Liver (tissue), 9 donors: ENCODE data around the gene TECTB. TPM values are rescaled to one million over a fixed set of nuclear protein-coding genes. Genes with fewer than 3 reads are reported as not detected.

ENCODE experiments used
- DNase-seq: peaks from one replicate; pipeline ENCODE4 v3.0.0-alpha.2; 2017; ENCODE audit warnings: low spot score
- H3K27ac ChIP-seq, 2 donors: one replicate each; pipeline ENCODE4 v1.7.0; 2013; ENCODE audit warnings: inconsistent platforms in 2 of 2, low read length in 2 of 2, control low read depth in 1 of 2, low read depth in 1 of 2, mild to moderate bottlenecking in 1 of 2
- H3K27me3 ChIP-seq, 4 donors: one replicate each; pipeline versions ENCODE4 v1.6.1 to v1.7.0; 2013; ENCODE audit warnings: low read length in 3 of 4, inconsistent platforms in 1 of 4, mild to moderate bottlenecking in 1 of 4, moderate library complexity in 1 of 4; ENCODE audit not compliant: control insufficient read depth in 4 of 4, insufficient read depth in 4 of 4
- H3K36me3 ChIP-seq, 4 donors: one replicate each; pipeline versions ENCODE4 v1.6.1 to v1.7.0; 2013; ENCODE audit warnings: low read length in 3 of 4, mild to moderate bottlenecking in 3 of 4, low read depth in 1 of 4, moderate library complexity in 1 of 4; ENCODE audit not compliant: control insufficient read depth in 4 of 4, insufficient read depth in 3 of 4
- H3K4me1 ChIP-seq, 4 donors: one replicate each; pipeline versions ENCODE4 v1.6.1 to v1.7.0; 2013; ENCODE audit warnings: low read length in 3 of 4, mild to moderate bottlenecking in 3 of 4, moderate library complexity in 1 of 4; ENCODE audit not compliant: control insufficient read depth in 4 of 4, insufficient read depth in 4 of 4
- H3K4me3 ChIP-seq, 3 donors: one replicate each; pipeline versions ENCODE4 v1.6.1 to v1.7.0; 2013; ENCODE audit warnings: low read length in 3 of 3, control low read depth in 1 of 3, low read depth in 1 of 3, mild to moderate bottlenecking in 1 of 3
- H3K9ac ChIP-seq, 2 donors: one replicate each; pipeline ENCODE4 v1.7.0; 2013; ENCODE audit warnings: low read length in 2 of 2, mild to moderate bottlenecking in 2 of 2, moderate library complexity in 2 of 2, control low read depth in 1 of 2, low read depth in 1 of 2
- H3K9me3 ChIP-seq, 4 donors: one replicate each; pipeline versions ENCODE4 v1.6.1 to v1.7.0; 2013; ENCODE audit warnings: low read length in 3 of 4; ENCODE audit not compliant: control insufficient read depth in 4 of 4
- EGR1 ChIP-seq, 2 donors: IDR thresholded peaks; 2 replicates each; pipeline ENCODE4 v1.6.1; 2016 to 2018; ENCODE audit warnings: antibody characterized with exemption in 2 of 2, low read depth in 2 of 2
- FOXA1 ChIP-seq: IDR thresholded peaks from 2 replicates; pipeline ENCODE4 v1.6.1; 2016; ENCODE audit warnings: antibody characterized with exemption
- FOXA2 ChIP-seq: IDR thresholded peaks from 2 replicates; pipeline ENCODE4 v1.6.1; 2016; ENCODE audit warnings: antibody characterized with exemption
- HNF4A ChIP-seq, 2 donors: conservative IDR thresholded peaks; 2 replicates each; pipeline ENCODE4 v1.6.1; 2016; ENCODE audit warnings: antibody characterized with exemption in 2 of 2, mild to moderate bottlenecking in 2 of 2
- JUND ChIP-seq, 2 donors: IDR thresholded peaks; 2 replicates each; pipeline ENCODE4 v1.6.1; 2016; ENCODE audit warnings: antibody characterized with exemption in 2 of 2
- NR2F2 ChIP-seq: IDR thresholded peaks from 2 replicates; pipeline ENCODE4 v1.6.1; 2016; ENCODE audit warnings: antibody characterized with exemption
- RAD21 ChIP-seq, 2 donors: IDR thresholded peaks; 2 replicates each; pipeline ENCODE4 v1.6.1; 2016; ENCODE audit warnings: antibody characterized with exemption in 2 of 2, mild to moderate bottlenecking in 2 of 2
- RXRA ChIP-seq, 2 donors: IDR thresholded peaks; 2 replicates each; pipeline ENCODE4 v1.6.1; 2017 to 2018; ENCODE audit warnings: antibody characterized with exemption in 2 of 2, mild to moderate bottlenecking in 1 of 2
- SP1 ChIP-seq: IDR thresholded peaks from 2 replicates; pipeline ENCODE4 v1.6.1; 2018; ENCODE audit warnings: antibody characterized with exemption, mild to moderate bottlenecking
- TAF1 ChIP-seq: conservative IDR thresholded peaks from 2 replicates; pipeline ENCODE4 v1.6.1; 2016; ENCODE audit warnings: antibody characterized with exemption, mild to moderate bottlenecking
- YY1 ChIP-seq: IDR thresholded peaks from 2 replicates; pipeline ENCODE4 v1.6.1; 2016; ENCODE audit warnings: antibody characterized with exemption, mild to moderate bottlenecking
- WGBS: extraction: QIAGEN DNeasy Blood & Tissue Kit; methylation state at CpG from one replicate; pipeline ENCODE4 v1.1.7; 2013; 5-methylcytosine and 5-hydroxymethylcytosine counted together
- polyA plus RNA-seq, 2 donors: library from polyadenylated mRNA; stranded (reverse) in 1 of 2; unstranded in 1 of 2; fragments of 200-250 nt in 1 of 2; fragments of >200 nt in 1 of 2; fragmentation: Nextera tagmentation in 1 of 2; extraction: Ambion mirVana in 1 of 2; gene quantifications; one replicate each; pipeline versions ENCODE4 v1.2.1 to v1.2.3, GENCODE V29; 2013 to 2015
- total RNA-seq, 2 donors: library from RNA; depleted of rRNA; stranded (reverse); fragments of >200 nt; gene quantifications; one replicate each; pipeline ENCODE4 v1.2.3, GENCODE V29; 2014
- TF ChIP-seq, protein P1 (sequence below): IDR thresholded peaks from 2 replicates; pipeline ENCODE4 v1.6.1; 2016; ENCODE audit warnings: antibody characterized with exemption, mild to moderate bottlenecking
- TF ChIP-seq, protein P2 (sequence below): IDR thresholded peaks from 2 replicates; pipeline ENCODE4 v1.6.1; 2016; ENCODE audit warnings: antibody characterized with exemption
- TF ChIP-seq, protein P3 (sequence below): IDR thresholded peaks from 2 replicates; pipeline ENCODE4 v1.6.1; 2016; ENCODE audit warnings: antibody characterized with exemption
- TF ChIP-seq, protein P4 (sequence below): fragments of 150-350 bp; IDR thresholded peaks from 2 replicates; pipeline ENCODE4 v1.5.1; 2017; ENCODE audit warnings: improper control_type of control experiment, low read depth, low read length; ENCODE audit not compliant: missing input control
- TF ChIP-seq, protein P5 (sequence below): IDR thresholded peaks from 2 replicates; pipeline ENCODE4 v1.6.1; 2016; ENCODE audit warnings: antibody characterized with exemption
- donor health status: healthy.
- donor health status: healthy.
- donor health status: healthy.
- donor health status: healthy.
- donor health status: healthy.

The TECTB gene
- total and polyA plus RNA-seq, 4 donors = 0.05 to 0.44 (median 0.08) TPM

DNA sequence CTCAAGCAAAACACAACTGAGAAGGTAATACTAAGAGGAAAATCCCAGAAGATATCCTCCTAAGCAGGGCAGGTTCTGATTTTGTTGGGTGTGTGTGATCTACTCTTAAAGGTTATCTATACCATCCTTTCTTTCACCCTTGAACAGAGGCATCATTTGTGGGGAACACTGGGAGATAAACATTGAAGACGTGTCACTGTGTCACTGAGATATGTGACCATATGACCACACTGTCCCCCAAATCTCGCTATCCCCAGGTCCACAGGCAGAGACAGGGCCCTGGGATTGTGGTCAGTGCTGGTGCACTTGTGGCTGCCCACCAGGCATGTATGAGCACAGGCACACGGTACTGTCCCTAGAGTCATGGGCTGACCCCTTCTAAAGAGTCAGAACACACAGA is 30.0 kb downstream of the TECTB start (continued):
- TF ChIP-seq, protein P1, sequence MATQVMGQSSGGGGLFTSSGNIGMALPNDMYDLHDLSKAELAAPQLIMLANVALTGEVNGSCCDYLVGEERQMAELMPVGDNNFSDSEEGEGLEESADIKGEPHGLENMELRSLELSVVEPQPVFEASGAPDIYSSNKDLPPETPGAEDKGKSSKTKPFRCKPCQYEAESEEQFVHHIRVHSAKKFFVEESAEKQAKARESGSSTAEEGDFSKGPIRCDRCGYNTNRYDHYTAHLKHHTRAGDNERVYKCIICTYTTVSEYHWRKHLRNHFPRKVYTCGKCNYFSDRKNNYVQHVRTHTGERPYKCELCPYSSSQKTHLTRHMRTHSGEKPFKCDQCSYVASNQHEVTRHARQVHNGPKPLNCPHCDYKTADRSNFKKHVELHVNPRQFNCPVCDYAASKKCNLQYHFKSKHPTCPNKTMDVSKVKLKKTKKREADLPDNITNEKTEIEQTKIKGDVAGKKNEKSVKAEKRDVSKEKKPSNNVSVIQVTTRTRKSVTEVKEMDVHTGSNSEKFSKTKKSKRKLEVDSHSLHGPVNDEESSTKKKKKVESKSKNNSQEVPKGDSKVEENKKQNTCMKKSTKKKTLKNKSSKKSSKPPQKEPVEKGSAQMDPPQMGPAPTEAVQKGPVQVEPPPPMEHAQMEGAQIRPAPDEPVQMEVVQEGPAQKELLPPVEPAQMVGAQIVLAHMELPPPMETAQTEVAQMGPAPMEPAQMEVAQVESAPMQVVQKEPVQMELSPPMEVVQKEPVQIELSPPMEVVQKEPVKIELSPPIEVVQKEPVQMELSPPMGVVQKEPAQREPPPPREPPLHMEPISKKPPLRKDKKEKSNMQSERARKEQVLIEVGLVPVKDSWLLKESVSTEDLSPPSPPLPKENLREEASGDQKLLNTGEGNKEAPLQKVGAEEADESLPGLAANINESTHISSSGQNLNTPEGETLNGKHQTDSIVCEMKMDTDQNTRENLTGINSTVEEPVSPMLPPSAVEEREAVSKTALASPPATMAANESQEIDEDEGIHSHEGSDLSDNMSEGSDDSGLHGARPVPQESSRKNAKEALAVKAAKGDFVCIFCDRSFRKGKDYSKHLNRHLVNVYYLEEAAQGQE = no peak
- TF ChIP-seq NR2F2 = no peak

DNA sequence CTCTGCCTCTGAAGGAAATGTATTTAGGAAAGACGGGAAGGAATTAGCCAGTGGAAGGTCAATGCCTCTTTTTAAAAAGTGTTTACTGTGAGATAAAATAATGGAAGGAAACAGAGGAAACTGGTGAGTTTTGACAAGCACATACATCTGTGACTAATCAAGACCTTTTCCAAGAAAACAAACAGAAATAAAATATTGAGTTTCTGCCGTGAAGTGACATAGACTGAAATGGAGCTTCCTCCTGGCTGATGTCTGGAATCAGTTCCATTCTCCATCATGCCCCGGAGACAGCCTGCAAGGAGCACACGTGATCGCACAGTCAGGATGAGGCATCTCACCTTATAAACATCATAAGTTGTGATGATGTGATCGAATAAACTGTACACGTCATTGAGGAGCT is 30.7 kb downstream of the TECTB start:
- TF ChIP-seq FOXA1 (no peak), SP1 (no peak), TAF1 (no peak), JUND (IDR thresholded peaks at IDR 0.05) (no peak), YY1 (no peak), HNF4A (conservative IDR thresholded peaks at IDR 0.05) (no peak), RAD21 (IDR thresholded peaks at IDR 0.05) (no peak), RXRA (IDR thresholded peaks at IDR 0.05) (no peak), EGR1 (IDR thresholded peaks at IDR 0.05; ENCODE audit: low read depth in 2 of 2) (no peak), FOXA2 (no peak)
- TF ChIP-seq, protein P2, sequence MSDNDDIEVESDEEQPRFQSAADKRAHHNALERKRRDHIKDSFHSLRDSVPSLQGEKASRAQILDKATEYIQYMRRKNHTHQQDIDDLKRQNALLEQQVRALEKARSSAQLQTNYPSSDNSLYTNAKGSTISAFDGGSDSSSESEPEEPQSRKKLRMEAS = no peak
- TF ChIP-seq, protein P3, sequence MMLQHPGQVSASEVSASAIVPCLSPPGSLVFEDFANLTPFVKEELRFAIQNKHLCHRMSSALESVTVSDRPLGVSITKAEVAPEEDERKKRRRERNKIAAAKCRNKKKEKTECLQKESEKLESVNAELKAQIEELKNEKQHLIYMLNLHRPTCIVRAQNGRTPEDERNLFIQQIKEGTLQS = no peak
- TF ChIP-seq, protein P4, sequence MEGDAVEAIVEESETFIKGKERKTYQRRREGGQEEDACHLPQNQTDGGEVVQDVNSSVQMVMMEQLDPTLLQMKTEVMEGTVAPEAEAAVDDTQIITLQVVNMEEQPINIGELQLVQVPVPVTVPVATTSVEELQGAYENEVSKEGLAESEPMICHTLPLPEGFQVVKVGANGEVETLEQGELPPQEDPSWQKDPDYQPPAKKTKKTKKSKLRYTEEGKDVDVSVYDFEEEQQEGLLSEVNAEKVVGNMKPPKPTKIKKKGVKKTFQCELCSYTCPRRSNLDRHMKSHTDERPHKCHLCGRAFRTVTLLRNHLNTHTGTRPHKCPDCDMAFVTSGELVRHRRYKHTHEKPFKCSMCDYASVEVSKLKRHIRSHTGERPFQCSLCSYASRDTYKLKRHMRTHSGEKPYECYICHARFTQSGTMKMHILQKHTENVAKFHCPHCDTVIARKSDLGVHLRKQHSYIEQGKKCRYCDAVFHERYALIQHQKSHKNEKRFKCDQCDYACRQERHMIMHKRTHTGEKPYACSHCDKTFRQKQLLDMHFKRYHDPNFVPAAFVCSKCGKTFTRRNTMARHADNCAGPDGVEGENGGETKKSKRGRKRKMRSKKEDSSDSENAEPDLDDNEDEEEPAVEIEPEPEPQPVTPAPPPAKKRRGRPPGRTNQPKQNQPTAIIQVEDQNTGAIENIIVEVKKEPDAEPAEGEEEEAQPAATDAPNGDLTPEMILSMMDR = no peak
- TF ChIP-seq, protein P5, sequence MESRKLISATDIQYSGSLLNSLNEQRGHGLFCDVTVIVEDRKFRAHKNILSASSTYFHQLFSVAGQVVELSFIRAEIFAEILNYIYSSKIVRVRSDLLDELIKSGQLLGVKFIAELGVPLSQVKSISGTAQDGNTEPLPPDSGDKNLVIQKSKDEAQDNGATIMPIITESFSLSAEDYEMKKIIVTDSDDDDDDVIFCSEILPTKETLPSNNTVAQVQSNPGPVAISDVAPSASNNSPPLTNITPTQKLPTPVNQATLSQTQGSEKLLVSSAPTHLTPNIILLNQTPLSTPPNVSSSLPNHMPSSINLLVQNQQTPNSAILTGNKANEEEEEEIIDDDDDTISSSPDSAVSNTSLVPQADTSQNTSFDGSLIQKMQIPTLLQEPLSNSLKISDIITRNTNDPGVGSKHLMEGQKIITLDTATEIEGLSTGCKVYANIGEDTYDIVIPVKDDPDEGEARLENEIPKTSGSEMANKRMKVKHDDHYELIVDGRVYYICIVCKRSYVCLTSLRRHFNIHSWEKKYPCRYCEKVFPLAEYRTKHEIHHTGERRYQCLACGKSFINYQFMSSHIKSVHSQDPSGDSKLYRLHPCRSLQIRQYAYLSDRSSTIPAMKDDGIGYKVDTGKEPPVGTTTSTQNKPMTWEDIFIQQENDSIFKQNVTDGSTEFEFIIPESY = no peak
- Histone ChIP-seq H3K27me3 (no peaks in the 10 kb centered on the region), H3K9me3 (no peaks in the 10 kb centered on the region), H3K9ac (no peak overlapping the region), H3K36me3 (no peaks in the 10 kb centered on the region), H3K4me3 (no peak overlapping the region), H3K4me1 (peaks cover 0 to 34% (median 6%) of the 10 kb centered on the region in 4 donors), H3K27ac (no peak overlapping the region)
- WGBS = 72% methylated on average over 7 of the region's 7 CpGs
- DNase-seq = no peak
